Measurements from ENCODE around the gene PKP1.
"Not testable (repeated sequence)": the region's sequence is repeated elsewhere in the genome, so short reads cannot be mapped to it uniquely, and the experiment has no call there.

The PKP1 gene

GRCh38 chr1:201282931-201283829 lies at the start of gene PKP1:
Gene PKP1 (plus strand): TSS chr1:201283506. CDS start chr1:201283703, 197 bp downstream.
- Histone ChIP-seq H3K36me3 (ENCODE audit: insufficient read depth, low read length) (no peaks in the 10 kb centered on the region), H3K4me2 (ENCODE audit: low read length) (no peak within 1 kb of the TSS), H3K27me3 (ENCODE audit: insufficient read depth, low read length) (no peaks in the 10 kb centered on the region), H3K4me1 (ENCODE audit: insufficient read depth, low read length, severe bottlenecking) (no peaks in the 10 kb centered on the region), H3K79me2 (ENCODE audit: insufficient read depth, low read length) (no peaks in the 10 kb centered on the region), H2AFZ (ENCODE audit: low read length) (no peak within 1 kb of the TSS), H3K4me3 (ENCODE audit: low read depth, low read length, poor library complexity, severe bottlenecking) (no peak within 1 kb of the TSS), H3K9ac (ENCODE audit: low read length) (no peak within 1 kb of the TSS), H3K9me2 (ENCODE audit: low read depth, low read length) (no peaks in the 10 kb centered on the region), H3F3A (ENCODE audit: insufficient read depth, low read length) (no peaks in the 10 kb centered on the region), H3K27ac (ENCODE audit: low read depth, low read length, poor library complexity, severe bottlenecking) (no peak within 1 kb of the TSS), H3K9me3 (ENCODE audit: low read length) (no peaks in the 10 kb centered on the region), H4K20me1 (ENCODE audit: insufficient read depth, low read length) (no peaks in the 10 kb centered on the region)
- TF ChIP-seq CTCF (IDR thresholded peaks at IDR 0.05; ENCODE audit: low read length) (no peak), EZH2 (IDR thresholded peaks at IDR 0.05; ENCODE audit: borderline replicate concordance, low read length) (no peak)

- not testable (repeated sequence) for H3K36me3 ChIP-seq (ENCODE audit: insufficient read depth, low read length); H3K27ac ChIP-seq (ENCODE audit: low read depth, low read length, poor library complexity, severe bottlenecking); H3F3A ChIP-seq (ENCODE audit: insufficient read depth, low read length); H2AFZ ChIP-seq (ENCODE audit: low read length); H3K27me3 ChIP-seq (ENCODE audit: insufficient read depth, low read length); H3K9me3 ChIP-seq (ENCODE audit: low read length); H3K4me1 ChIP-seq (ENCODE audit: insufficient read depth, low read length, severe bottlenecking); H3K9me2 ChIP-seq (ENCODE audit: low read depth, low read length); H3K79me2 ChIP-seq (ENCODE audit: insufficient read depth, low read length); H4K20me1 ChIP-seq (ENCODE audit: insufficient read depth, low read length); H3K4me3 ChIP-seq (ENCODE audit: low read depth, low read length, poor library complexity, severe bottlenecking); H3K4me2 ChIP-seq (ENCODE audit: low read length); H3K9ac ChIP-seq (ENCODE audit: low read length)
These were observed 43.7 kb upstream of the PKP1 start for GRCh38 chr1:201239646-201240045.

GRCh38 chr1:201240171-201240570 lies 43.1 kb upstream of the PKP1 start:
- no peaks in the 10 kb centered on the region for H3K27me3 ChIP-seq (ENCODE audit: insufficient read depth, low read length)
- no peak overlapping the region for H3K9ac ChIP-seq (ENCODE audit: low read length)
- no peak overlapping the region for H2AFZ ChIP-seq (ENCODE audit: low read length)
- no peak overlapping the region for H3K4me3 ChIP-seq (ENCODE audit: low read depth, low read length, poor library complexity, severe bottlenecking)
- H3F3A ChIP-seq (ENCODE audit: insufficient read depth, low read length) = no peaks in the 10 kb centered on the region
- H3K4me2 ChIP-seq (ENCODE audit: low read length) = no peak overlapping the region
- no peaks in the 10 kb centered on the region for H3K9me2 ChIP-seq (ENCODE audit: low read depth, low read length)
- H3K4me1 ChIP-seq (ENCODE audit: insufficient read depth, low read length, severe bottlenecking) = no peaks in the 10 kb centered on the region
- H3K9me3 ChIP-seq (ENCODE audit: low read length) = no peaks in the 10 kb centered on the region
- no peaks in the 10 kb centered on the region for H4K20me1 ChIP-seq (ENCODE audit: insufficient read depth, low read length)
- H3K27ac ChIP-seq (ENCODE audit: low read depth, low read length, poor library complexity, severe bottlenecking) = no peak overlapping the region
- no peaks in the 10 kb centered on the region for H3K36me3 ChIP-seq (ENCODE audit: insufficient read depth, low read length)
- TF ChIP-seq CTCF (IDR thresholded peaks at IDR 0.05; ENCODE audit: low read length) (no peak), EZH2 (IDR thresholded peaks at IDR 0.05; ENCODE audit: borderline replicate concordance, low read length) (no peak)
- no peaks in the 10 kb centered on the region for H3K79me2 ChIP-seq (ENCODE audit: insufficient read depth, low read length)

GRCh38 chr1:201241736-201242135 lies 41.6 kb upstream of the PKP1 start:
- H3K4me2 ChIP-seq (ENCODE audit: low read length) = no peak overlapping the region
- H3K4me1 ChIP-seq (ENCODE audit: insufficient read depth, low read length, severe bottlenecking) = no peaks in the 10 kb centered on the region
- H4K20me1 ChIP-seq (ENCODE audit: insufficient read depth, low read length) = no peaks in the 10 kb centered on the region
- H3K27ac ChIP-seq (ENCODE audit: low read depth, low read length, poor library complexity, severe bottlenecking) = no peak overlapping the region
- no peaks in the 10 kb centered on the region for H3F3A ChIP-seq (ENCODE audit: insufficient read depth, low read length)
- H3K9ac ChIP-seq (ENCODE audit: low read length) = no peak overlapping the region
- H3K4me3 ChIP-seq (ENCODE audit: low read depth, low read length, poor library complexity, severe bottlenecking) = no peak overlapping the region
- H3K36me3 ChIP-seq (ENCODE audit: insufficient read depth, low read length) = no peaks in the 10 kb centered on the region
- H2AFZ ChIP-seq (ENCODE audit: low read length) = 0 out of 2 replicates have a peak overlapping the region, but pooled peaks have one; percentile 46
- no peaks in the 10 kb centered on the region for H3K27me3 ChIP-seq (ENCODE audit: insufficient read depth, low read length)
- H3K79me2 ChIP-seq (ENCODE audit: insufficient read depth, low read length) = no peaks in the 10 kb centered on the region
- no peak for TF ChIP-seq EZH2 (IDR thresholded peaks at IDR 0.05; ENCODE audit: borderline replicate concordance, low read length)
- no peak for TF ChIP-seq CTCF (IDR thresholded peaks at IDR 0.05; ENCODE audit: low read length)
- no peaks in the 10 kb centered on the region for H3K9me3 ChIP-seq (ENCODE audit: low read length)
- H3K9me2 ChIP-seq (ENCODE audit: low read depth, low read length) = no peaks in the 10 kb centered on the region
